K562 (cell line): ENCODE results near the gene TMEFF1. TPM values are rescaled to one million over a fixed set of nuclear protein-coding genes. Genes with fewer than 3 reads are reported as not detected.

ENCODE experiments used
- ATAC-seq: fragments of 200-7000 bp; cut with Tn5 transposase; 3 replicates; pipeline ENCODE4 v1.9.1; 2020; ENCODE audit warnings: moderate library complexity
- BruUV-seq: library from RNA; stranded (reverse); fragments of 400-500 nt; replicated peaks from 2 replicates; lab custom pipeline; 2021; lab: Mats Ljungman, UMichigan
- CTCF ChIA-PET: fragments of 300-600 bp; formaldehyde crosslinking; extraction: SDS; loops from one replicate; lab custom pipeline; 2021; ENCODE audit warnings: low intra/inter-chr PET ratio; lab: Yijun Ruan, JAX
- POLR2A ChIA-PET: fragments of 300-600, 350-650 bp; sonication (Branson Sonifier 250); formaldehyde crosslinking; extraction: SDS; loops from one replicate; lab custom pipeline; 2021; ENCODE audit warnings: antibody characterized with exemption, inconsistent platforms; lab: Yijun Ruan, JAX
- DNase-seq, 4 experiments: peaks; one replicate each; pipeline versions ENCODE4 v3.0.0 to v3.0.0-alpha.2; 2011 to 2018; ENCODE audit warnings: low spot score in 3 of 4, mixed read lengths in 3 of 4; ENCODE audit errors: extremely low read depth in 1 of 4
- FAIRE-seq: peaks from 2 replicates; lab custom pipeline; 2011; peaks lifted over from hg19 to GRCh38; lab: Jason Lieb, UNC
- H2AFZ ChIP-seq: 2 replicates; pipeline ENCODE4 v1.6.0; 2011; ENCODE audit warnings: low read depth, low read length, control low read depth, inconsistent platforms
- H3K27ac ChIP-seq: fragments of 200-600 bp; 3 replicates; pipeline ENCODE4 v1.8.0; 2011; ENCODE audit warnings: low read depth, mild to moderate bottlenecking, control low read depth, inconsistent platforms, low read length, moderate library complexity, mixed read lengths; ENCODE audit errors: extremely low read depth
- H3K27me3 ChIP-seq, 2 experiments: fragments of 300-600 bp in 1 of 2; 2 replicates in 1 of 2; 3 replicates in 1 of 2; pipeline versions ENCODE4 v1.6.0 to v1.8.0; 2011; ENCODE audit warnings: inconsistent platforms in 2 of 2, low read length in 2 of 2, mild to moderate bottlenecking in 1 of 2, mixed read lengths in 1 of 2, moderate library complexity in 1 of 2; ENCODE audit not compliant: control insufficient read depth in 2 of 2, insufficient read depth in 2 of 2
- H3K36me3 ChIP-seq: fragments of 300-600 bp; 3 replicates; pipeline ENCODE4 v1.8.0; 2011; ENCODE audit warnings: mild to moderate bottlenecking, low read length, inconsistent platforms; ENCODE audit not compliant: control insufficient read depth, insufficient read depth
- H3K4me1 ChIP-seq, 2 experiments: fragments of 200-600 bp in 1 of 2; replicated peaks in 1 of 2; 2 replicates in 1 of 2; 3 replicates in 1 of 2; pipeline versions ENCODE4 v1.5.1 to v1.8.0; 2011; ENCODE audit warnings: inconsistent platforms in 2 of 2, low read length in 2 of 2, mild to moderate bottlenecking in 1 of 2, mixed read lengths in 1 of 2, moderate library complexity in 1 of 2; ENCODE audit not compliant: control insufficient read depth in 2 of 2, insufficient read depth in 2 of 2
- H3K4me2 ChIP-seq: 2 replicates; pipeline ENCODE4 v1.6.1; 2011; ENCODE audit warnings: low read length, control low read depth, inconsistent platforms, mixed read lengths; ENCODE audit not compliant: insufficient read depth
- H3K4me3 ChIP-seq: fragments of 200-600 bp; sonication (generic), shearing (Covaris generic); 2 replicates; pipeline ENCODE4 v1.5.1; 2016; ENCODE audit warnings: control low read depth, inconsistent platforms
- H3K79me2 ChIP-seq: fragments of 200-600 bp; 3 replicates; pipeline ENCODE4 v1.8.0; 2011; ENCODE audit warnings: low read length, inconsistent platforms; ENCODE audit not compliant: control insufficient read depth, insufficient read depth
- H3K9ac ChIP-seq, 2 experiments: 2 replicates each; pipeline versions ENCODE4 v1.6.0 to v1.6.1; 2011; ENCODE audit warnings: low read depth in 2 of 2, low read length in 2 of 2, control low read depth in 1 of 2, inconsistent platforms in 1 of 2, mild to moderate bottlenecking in 1 of 2, mixed read lengths in 1 of 2; ENCODE audit not compliant: insufficient read depth in 1 of 2
- H3K9me1 ChIP-seq: one replicate; pipeline ENCODE4 v1.6.0; 2011; ENCODE audit warnings: inconsistent platforms, mild to moderate bottlenecking, low read length, moderate library complexity; ENCODE audit not compliant: control insufficient read depth, insufficient read depth
- H3K9me3 ChIP-seq: replicated peaks from 2 replicates; pipeline ENCODE4 v1.5.1; 2011; ENCODE audit warnings: low read depth, low read length, inconsistent platforms; ENCODE audit not compliant: control insufficient read depth, insufficient read depth
- H4K20me1 ChIP-seq: replicated peaks from 2 replicates; pipeline ENCODE4 v1.6.1; 2011; ENCODE audit warnings: low read length, inconsistent platforms, mixed read lengths; ENCODE audit not compliant: control insufficient read depth, insufficient read depth
- ARNT ChIP-seq, 2 experiments: fragments of 450-650 bp; IDR thresholded peaks; 2 replicates each; pipeline ENCODE4 v1.6.1; 2016; ENCODE audit warnings: mild to moderate bottlenecking in 1 of 2
- CBFA2T2 ChIP-seq: fragments of 450-650 bp; conservative IDR thresholded peaks from 2 replicates; pipeline ENCODE4 v1.6.1; 2017; ENCODE audit warnings: mild to moderate bottlenecking
- CREBBP ChIP-seq: IDR thresholded peaks from one replicate; pipeline ENCODE4 v1.6.1; 2012; ENCODE audit warnings: low read depth, mild to moderate bottlenecking, control low read depth, inconsistent platforms, low read length
- DACH1 ChIP-seq: fragments of 450-650 bp; IDR thresholded peaks from 2 replicates; pipeline ENCODE4 v1.6.1; 2018; ENCODE audit not compliant: partially characterized antibody
- HNRNPL ChIP-seq: fragments of 200-400 bp; formaldehyde crosslinking; IDR thresholded peaks from 2 replicates; pipeline ENCODE4 v1.6.1; 2017; ENCODE audit warnings: low read depth, mild to moderate bottlenecking, low read length
- NUFIP1 ChIP-seq: fragments of 450-650 bp; IDR thresholded peaks from 2 replicates; pipeline ENCODE4 v1.6.1; 2018; ENCODE audit not compliant: partially characterized antibody
- OTX1 ChIP-seq: fragments of 450-650 bp; formaldehyde crosslinking; IDR thresholded peaks from 2 replicates; pipeline ENCODE4 v1.4.0; 2022; ENCODE audit warnings: mild to moderate bottlenecking
- POLR3A ChIP-seq: IDR thresholded peaks from 2 replicates; pipeline ENCODE4 v1.6.1; 2011; ENCODE audit warnings: borderline replicate concordance, mild to moderate bottlenecking, moderate library complexity; ENCODE audit not compliant: insufficient read length, insufficient read depth; ENCODE audit errors: extremely low read depth
- SETDB1 ChIP-seq: IDR thresholded peaks from one replicate; pipeline ENCODE4 v1.6.1; 2012; ENCODE audit warnings: low read length, control low read depth, inconsistent platforms
- SPI1 ChIP-seq: IDR thresholded peaks from 2 replicates; pipeline ENCODE4 v1.6.1; 2011; ENCODE audit warnings: low read depth, low read length, control low read depth, borderline replicate concordance
- ZFP30 ChIP-seq: fragments of 250-450 bp; sonication (Bioruptor Pico); IDR thresholded peaks from 2 replicates; pipeline ENCODE4 v1.8.0; 2022; ENCODE audit warnings: moderate library complexity, mild to moderate bottlenecking, inconsistent platforms, borderline replicate concordance
- ZNF311 ChIP-seq: fragments of 250-450 bp; sonication (Bioruptor Pico); IDR thresholded peaks from 2 replicates; pipeline ENCODE4 v1.4.0; 2020; ENCODE audit warnings: mild to moderate bottlenecking, moderate library complexity
- ZNF561 ChIP-seq: fragments of 450-650 bp; formaldehyde crosslinking; conservative IDR thresholded peaks from 2 replicates; pipeline ENCODE4 v1.4.0; 2020; ENCODE audit warnings: mild to moderate bottlenecking, moderate library complexity
- ZNF707 ChIP-seq: fragments of 250-450 bp; sonication (Bioruptor Pico); conservative IDR thresholded peaks from 2 replicates; pipeline ENCODE4 v1.8.0; 2022; ENCODE audit warnings: inconsistent platforms, mild to moderate bottlenecking, moderate library complexity
- WGBS: fragments of 100-300 bp; shearing (Covaris generic); methylation state at CpG from one replicate; pipeline ENCODE4 v1.1.6; 2016; ENCODE audit warnings: low coverage, mixed read lengths; ENCODE audit not compliant: insufficient coverage; ENCODE audit errors: missing lambda C conversion rate; 5-methylcytosine and 5-hydroxymethylcytosine counted together
- in situ Hi-C: fragments of 300-500 bp; cut with MboI; formaldehyde crosslinking; loops from 4 replicates; pipeline ENCODE4 v1.15.0; 2018; ENCODE audit warnings: inconsistent platforms, mixed read lengths
- intact Hi-C: fragments of 100-400 bp; cut with micrococcal nuclease; formaldehyde crosslinking; loops from 2 replicates; pipeline ENCODE4 v1.14.2; 2022
- polyA plus RNA-seq, 8 experiments: library from polyadenylated mRNA; depleted of rRNA in 4 of 8; stranded (reverse) in 5 of 8; unstranded in 3 of 8; fragments of >200 nt; fragmentation: Nextera tagmentation in 2 of 8; fragmentation: Illumina TruSeq in 1 of 8; extraction: Ambion mirVana in 2 of 8; extraction: Trizol in 1 of 8; gene quantifications; 2 replicates each; pipeline versions ENCODE4 v1.2.1 to v1.2.3, GENCODE V29; 2011 to 2014; ENCODE audit warnings: inconsistent platforms in 1 of 8, missing spikeins in 1 of 8
- total RNA-seq, 7 experiments: library from RNA; depleted of rRNA in 6 of 7; stranded (reverse); fragments of >200 nt in 6 of 7; fragmentation: Illumina TruSeq in 2 of 7; extraction: Trizol in 2 of 7; gene quantifications; 2 replicates each; pipeline versions ENCODE4 v1.2.1 to v1.2.3, GENCODE V29; 2011 to 2021; ENCODE audit warnings: low replicate concordance in 1 of 7
- TF ChIP-seq, protein P1 (sequence below): fragments of 250-450 bp; sonication (Bioruptor Pico); IDR thresholded peaks from 2 replicates; pipeline ENCODE4 v1.5.0; 2021; ENCODE audit warnings: mild to moderate bottlenecking, moderate library complexity
- TF ChIP-seq, protein P2 (sequence below): fragments of 250-450 bp; sonication (Bioruptor Pico); IDR thresholded peaks from 2 replicates; pipeline ENCODE4 v1.5.0; 2022; ENCODE audit warnings: mild to moderate bottlenecking

The TMEFF1 gene
- total and polyA plus RNA-seq, 9 of the 15 experiments (the other 6 are each of a cell fraction or from before 2014, with no cell fraction given), result 0.07 to 1.1 (median 0.28) TPM; not detected in 2

DNA sequence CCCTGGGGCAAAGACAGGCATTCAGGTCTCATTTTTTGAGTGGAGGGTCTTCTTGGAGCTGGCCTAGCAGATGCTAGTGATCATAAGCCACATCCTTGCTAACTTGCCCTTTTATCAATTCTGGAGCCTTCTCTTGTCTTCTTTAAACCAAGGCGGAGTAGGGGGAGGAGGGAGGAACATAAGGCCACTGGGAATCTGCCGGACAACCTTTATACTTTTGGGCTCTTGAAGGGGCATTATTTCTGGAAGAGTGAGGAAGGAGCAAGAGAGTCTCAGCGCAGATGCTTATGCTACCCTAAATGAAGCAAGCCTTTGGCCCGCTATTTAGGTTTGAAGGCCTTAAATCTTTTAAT, 2.0 kb downstream of the TMEFF1 start:
- in situ Hi-C loops (no loop called here), intact Hi-C loops (no loop called here)
- no peaks in the 10 kb centered on the region for H3K9me1 ChIP-seq
- WGBS, result 16% methylated on average over 4 of the region's 4 CpGs
- H3K9ac ChIP-seq, result no peak overlapping the region
- no peaks in the 10 kb centered on the region; the same call in 1 of the 2 replicates for H3K9me3 ChIP-seq
- no peak overlapping the region for H3K4me3 ChIP-seq
- POLR2A ChIA-PET, result no interaction called here
- H3K36me3 ChIP-seq, result no peaks in the 10 kb centered on the region
- CTCF ChIA-PET, result no interaction called here
- no peak for TF ChIP-seq POLR3A
- no peak for TF ChIP-seq ZNF561 (CRISPR knock-in tag)
- TF ChIP-seq SPI1, result no peak
- TF ChIP-seq ZFP30 (CRISPR knock-in tag), result no peak
- TF ChIP-seq SETDB1, result no peak
- no peak for TF ChIP-seq CBFA2T2
- no peak for TF ChIP-seq DACH1
- no peak for TF ChIP-seq HNRNPL
- no peak for TF ChIP-seq OTX1 (CRISPR knock-in tag)
- TF ChIP-seq, protein P1, sequence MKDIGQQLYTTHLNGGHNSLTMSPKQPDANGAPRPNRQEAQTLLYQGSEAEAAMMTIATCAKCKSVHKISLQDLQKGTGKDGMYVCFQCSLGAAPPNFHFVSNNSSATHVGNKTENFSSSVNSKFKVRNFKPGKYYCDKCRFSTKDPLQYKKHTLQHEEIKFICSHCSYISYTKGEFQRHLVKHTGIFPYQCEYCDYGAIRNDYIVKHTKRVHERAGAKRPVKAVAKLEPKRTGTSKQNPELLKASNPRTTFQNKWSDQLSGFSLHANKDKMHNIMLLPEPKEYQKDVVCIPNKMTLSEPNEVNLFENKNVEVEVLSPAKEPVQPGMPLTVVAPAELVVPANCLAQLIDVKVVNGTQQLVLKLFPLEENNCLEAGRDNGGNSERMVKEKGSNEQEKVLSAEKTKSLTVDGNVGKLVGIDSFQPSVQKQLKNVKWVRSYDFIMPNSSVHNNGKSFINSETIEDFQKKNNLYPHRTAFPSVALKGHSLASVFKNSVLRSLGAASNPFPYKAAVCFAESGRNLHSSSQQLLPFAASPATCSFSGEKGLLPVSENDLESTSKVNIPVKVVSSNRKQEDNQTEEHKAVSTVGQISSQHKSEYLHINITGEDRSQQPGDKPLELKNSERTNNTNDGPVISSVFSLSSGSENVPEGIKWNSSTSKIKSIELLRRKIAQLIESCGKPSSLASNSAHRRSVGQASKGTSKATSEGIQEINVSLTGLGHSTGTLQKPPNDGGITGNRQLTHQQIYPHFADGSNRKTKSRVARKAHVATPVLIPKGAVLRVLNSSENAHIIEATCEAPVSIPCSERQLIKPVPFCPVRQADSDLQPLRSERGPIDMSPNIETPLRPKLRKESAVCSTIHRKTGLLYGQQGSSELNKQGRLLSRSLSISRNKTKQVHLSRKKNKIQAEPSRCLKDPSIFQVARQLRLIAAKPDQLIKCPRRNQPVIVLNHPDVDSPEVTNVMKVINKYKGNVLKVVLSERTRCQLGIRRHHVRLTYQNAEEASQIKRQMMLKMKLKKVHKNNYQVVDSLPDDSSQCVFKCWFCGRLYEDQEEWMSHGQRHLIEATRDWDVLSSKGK (CRISPR knock-in tag), result no peak
- TF ChIP-seq, protein P2, sequence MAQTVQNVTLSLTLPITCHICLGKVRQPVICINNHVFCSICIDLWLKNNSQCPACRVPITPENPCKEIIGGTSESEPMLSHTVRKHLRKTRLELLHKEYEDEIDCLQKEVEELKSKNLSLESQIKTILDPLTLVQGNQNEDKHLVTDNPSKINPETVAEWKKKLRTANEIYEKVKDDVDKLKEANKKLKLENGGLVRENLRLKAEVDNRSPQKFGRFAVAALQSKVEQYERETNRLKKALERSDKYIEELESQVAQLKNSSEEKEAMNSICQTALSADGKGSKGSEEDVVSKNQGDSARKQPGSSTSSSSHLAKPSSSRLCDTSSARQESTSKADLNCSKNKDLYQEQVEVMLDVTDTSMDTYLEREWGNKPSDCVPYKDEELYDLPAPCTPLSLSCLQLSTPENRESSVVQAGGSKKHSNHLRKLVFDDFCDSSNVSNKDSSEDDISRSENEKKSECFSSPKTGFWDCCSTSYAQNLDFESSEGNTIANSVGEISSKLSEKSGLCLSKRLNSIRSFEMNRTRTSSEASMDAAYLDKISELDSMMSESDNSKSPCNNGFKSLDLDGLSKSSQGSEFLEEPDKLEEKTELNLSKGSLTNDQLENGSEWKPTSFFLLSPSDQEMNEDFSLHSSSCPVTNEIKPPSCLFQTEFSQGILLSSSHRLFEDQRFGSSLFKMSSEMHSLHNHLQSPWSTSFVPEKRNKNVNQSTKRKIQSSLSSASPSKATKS, result no peak
- TF ChIP-seq NUFIP1, result no peak
- TF ChIP-seq ARNT (IDR thresholded peaks at IDR 0.05), result no peak
- TF ChIP-seq ZNF311 (CRISPR knock-in tag), result no peak
- TF ChIP-seq CREBBP, result no peak
- no peak for TF ChIP-seq ZNF707 (CRISPR knock-in tag)
- ATAC-seq, result no peak
- no TSS peak for BruUV-seq
- H3K27me3 ChIP-seq, result peaks cover 0 to 10% of the 10 kb centered on the region in 2 experiments; a peak in 4 of 5 replicates
- FAIRE-seq, result no peak
- no peak overlapping the region for H3K4me2 ChIP-seq
- no peak overlapping the region for H3K27ac ChIP-seq
- peaks cover 6 to 17% of the 10 kb centered on the region in 2 experiments; a peak in 4 of 5 replicates for H3K4me1 ChIP-seq
- H4K20me1 ChIP-seq, result no peaks in the 10 kb centered on the region
- no peaks in the 10 kb centered on the region for H3K79me2 ChIP-seq
- no peak for DNase-seq
- no peak overlapping the region for H2AFZ ChIP-seq
